DMS153 treated with DMSO at 0.1 percent for 48 hours (cell line): ENCODE data around the gene C1QL2.

Experiments used
- DNase-seq: peaks from one replicate; lab custom pipeline; 2025; ENCODE audit not compliant: unreplicated experiment; lab: John Stamatoyannopoulos, UW

C1QL2 gene

GRCh38 chr2:119179991-119180390, 21.4 kb upstream of the C1QL2 start:
- DNase-seq = no peak

GRCh38 chr2:119179202-119179601, 20.7 kb upstream of the C1QL2 start:
- no peak for DNase-seq

GRCh38 chr2:119178776-119179175, 20.2 kb upstream of the C1QL2 start:
- DNase-seq = no peak

GRCh38 chr2:119177838-119178190, 19.3 kb upstream of the C1QL2 start:
- no peak for DNase-seq

- no peak for DNase-seq
Measured at GRCh38 chr2:119177171-119177837, 18.8 kb upstream of the C1QL2 start.

- no peak for DNase-seq
Measured at GRCh38 chr2:119175517-119175916, 17.0 kb upstream of the C1QL2 start.

- DNase-seq = no peak
Measured at GRCh38 chr2:119174993-119175347, 16.4 kb upstream of the C1QL2 start.

GRCh38 chr2:119174216-119174992, 15.9 kb upstream of the C1QL2 start:
- DNase-seq = peak; percentile 27

GRCh38 chr2:119173556-119174060, 15.1 kb upstream of the C1QL2 start:
- DNase-seq = no peak

GRCh38 chr2:119170504-119170903, 12.0 kb upstream of the C1QL2 start:
- DNase-seq = no peak

GRCh38 chr2:119169717-119170116, 11.2 kb upstream of the C1QL2 start:
- DNase-seq = no peak

GRCh38 chr2:119160361-119160990, 1.9 kb upstream of the C1QL2 start:
- no peak for DNase-seq

GRCh38 chr2:119157850-119158511, 570 bp downstream of the C1QL2 start:
- no peak for DNase-seq

- DNase-seq = no peak
Measured at GRCh38 chr2:119156891-119157773, 1.4 kb downstream of the C1QL2 start.

- DNase-seq = no peak
Measured at GRCh38 chr2:119156105-119156890, 2.3 kb downstream of the C1QL2 start.

- DNase-seq = no peak
Measured at GRCh38 chr2:119155633-119156032, 2.9 kb downstream of the C1QL2 start.

GRCh38 chr2:119154076-119154475, 4.5 kb downstream of the C1QL2 start:
- DNase-seq = no peak

- DNase-seq = no peak
Measured at GRCh38 chr2:119149611-119150010, 8.9 kb downstream of the C1QL2 start.

- DNase-seq = no peak
Measured at GRCh38 chr2:119147776-119148715, 10.5 kb downstream of the C1QL2 start.
